ENCODE results near the gene IQCK.

The IQCK gene

DNA sequence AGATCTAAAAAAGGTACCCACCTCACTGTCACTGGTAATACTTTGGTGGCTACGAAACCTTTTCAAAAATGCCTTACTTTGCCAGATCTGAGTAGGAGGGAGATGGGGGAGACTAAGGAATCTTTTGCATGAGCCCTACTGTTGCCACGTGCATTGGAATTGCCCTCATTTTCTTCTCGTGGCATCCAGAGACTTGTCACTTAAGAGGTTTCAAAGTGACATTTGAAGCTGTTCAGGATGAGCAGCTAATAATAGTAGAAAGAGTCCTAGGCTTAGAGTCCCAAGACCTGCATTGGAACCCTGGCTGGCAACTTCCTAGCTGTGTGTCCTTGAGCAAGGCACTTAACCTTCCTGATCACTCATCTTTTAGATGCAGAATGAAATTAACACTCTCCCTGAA, 123.1 kb downstream of the IQCK start:
- no peak for DNase-seq

DNA sequence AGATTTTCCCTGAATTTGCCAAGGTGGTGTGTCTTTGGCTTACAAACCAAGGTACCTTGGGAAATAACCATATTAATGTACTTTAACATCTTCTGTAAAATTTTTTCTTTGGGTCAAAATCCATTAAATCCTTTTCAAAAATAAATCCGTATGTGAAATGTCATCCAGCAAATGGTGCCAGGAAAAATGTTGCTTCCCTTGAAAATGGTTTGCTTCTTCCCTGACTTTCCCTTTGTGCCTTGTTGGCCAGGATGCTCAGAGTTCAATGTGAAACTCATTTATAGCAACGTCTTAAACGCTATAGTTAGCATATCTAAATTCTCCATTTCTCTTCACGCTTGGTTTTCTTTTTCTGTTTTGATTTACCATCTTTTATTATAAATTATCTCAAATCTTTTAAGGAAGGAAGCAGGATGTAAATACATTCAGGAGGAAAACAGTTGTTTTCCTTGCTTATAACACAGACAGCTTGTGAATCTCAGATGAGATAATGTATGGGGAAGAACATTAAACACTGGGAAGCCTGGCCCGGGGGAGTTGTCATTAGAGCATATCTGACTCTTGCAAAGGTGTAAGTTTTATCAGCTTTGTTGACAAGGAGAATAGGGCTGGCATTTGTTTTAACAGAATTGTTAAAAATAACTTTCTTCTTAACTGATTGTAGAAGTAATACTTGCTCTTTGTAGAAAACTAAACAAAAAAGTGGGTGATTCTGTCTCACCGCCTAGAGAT, 124.5 kb downstream of the IQCK start:
- no peak for DNase-seq

- DNase-seq, result no peak
Observed at GRCh38 chr16:19843371-19843770, 125.3 kb downstream of the IQCK start.

DNA sequence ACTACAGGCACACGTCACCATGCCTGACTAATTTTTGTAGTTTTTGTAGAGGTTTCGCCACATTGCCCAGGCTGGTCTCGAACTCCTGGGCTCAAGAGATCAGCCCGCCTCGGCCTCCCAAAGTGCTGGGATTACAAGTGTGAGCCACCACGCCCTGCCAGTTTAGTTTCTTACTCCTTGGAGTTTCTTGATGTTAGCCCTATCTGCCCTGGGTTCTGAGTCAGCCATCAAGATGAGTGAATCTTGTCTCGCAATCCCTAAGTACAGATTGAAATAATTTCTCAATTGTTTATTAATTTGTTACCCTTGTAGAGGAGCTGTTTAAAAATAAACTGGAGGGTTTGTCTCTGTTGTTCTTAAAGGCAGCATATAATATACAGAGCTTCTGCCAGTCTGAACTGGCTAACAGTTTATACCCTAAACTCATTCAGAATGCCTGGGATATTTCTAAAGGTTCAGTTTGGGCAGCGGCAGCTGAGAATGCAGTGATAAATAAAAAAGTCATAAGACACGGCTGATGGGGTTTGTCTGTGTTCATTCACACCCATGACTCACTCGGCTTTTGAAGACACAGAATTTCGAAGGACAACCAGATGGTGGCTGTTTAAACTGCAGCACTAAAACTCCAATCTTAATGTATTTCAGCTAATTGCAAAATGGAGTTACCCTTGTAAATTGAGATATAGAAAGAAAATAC, 127.0 kb downstream of the IQCK start:
- no peak for DNase-seq

DNA sequence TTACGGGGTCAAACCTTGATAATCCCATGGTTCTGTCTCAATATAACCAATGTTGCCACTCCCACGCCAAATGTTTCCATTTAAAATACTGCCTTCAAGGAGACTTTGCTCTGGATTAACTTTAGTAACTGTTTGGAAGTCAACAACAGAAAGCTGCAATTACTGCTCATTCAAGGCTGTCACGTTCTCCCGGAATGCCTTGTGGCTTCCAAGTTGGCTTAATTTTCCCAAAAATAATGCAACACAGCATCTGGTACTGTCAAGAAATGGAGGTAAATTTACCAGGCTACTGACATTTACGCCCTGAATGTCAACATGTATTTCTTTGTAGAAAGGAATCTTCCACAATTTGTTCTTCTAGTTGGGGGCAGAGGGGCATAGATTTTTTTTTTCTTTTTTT, 128.4 kb downstream of the IQCK start:
- DNase-seq, result no peak

DNA sequence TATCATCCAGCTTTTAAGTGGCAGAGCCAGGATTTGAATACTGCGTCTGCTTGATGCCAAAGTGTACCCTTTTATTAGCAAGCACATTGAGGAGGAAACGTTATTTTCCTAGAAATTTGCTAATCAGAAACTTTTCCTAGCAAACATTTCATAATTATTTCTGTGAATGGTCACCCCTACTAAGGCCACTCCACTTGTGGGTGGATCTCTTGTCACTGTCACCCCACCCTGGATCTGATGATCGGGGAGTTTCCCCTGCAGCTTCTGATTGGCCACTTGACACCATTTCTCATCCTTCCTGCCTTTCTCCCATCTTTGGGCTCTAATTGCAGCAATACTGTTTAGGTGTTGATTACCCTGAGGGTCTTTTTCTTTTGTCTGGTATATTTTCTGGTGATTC, 130.7 kb downstream of the IQCK start:
- DNase-seq, result no peak

DNA sequence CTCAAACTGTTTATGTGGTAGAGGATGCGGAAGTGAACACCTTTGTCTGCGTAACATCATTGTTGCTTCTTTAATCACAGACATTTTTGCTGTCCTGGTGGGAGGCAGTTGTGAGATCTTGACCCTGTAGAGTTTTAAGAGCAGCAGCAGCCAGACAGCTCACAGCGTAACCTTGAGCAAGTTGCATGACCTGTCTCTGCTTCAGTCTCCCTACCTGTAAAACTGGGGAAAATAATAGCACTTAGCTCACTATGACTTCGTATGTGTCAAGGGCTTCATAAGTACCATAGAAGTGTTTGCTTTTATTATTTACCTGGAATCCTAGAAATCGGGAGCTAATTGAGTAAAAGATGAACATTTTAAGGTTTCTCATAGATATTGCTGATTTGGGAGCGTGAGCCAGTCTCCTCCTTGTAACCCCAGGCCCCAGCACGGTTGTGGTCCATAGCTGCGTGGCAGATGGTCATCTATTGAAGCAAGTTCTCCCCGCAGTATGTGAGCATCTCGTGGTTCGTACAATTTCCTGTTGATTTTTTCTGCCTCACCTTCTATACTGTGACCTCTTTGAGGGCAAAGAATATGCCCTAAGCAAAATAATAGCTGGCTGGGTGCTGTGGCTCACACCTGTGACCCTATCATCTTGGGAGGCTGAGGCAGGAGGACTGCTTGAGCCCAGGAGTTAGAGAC, 132.2 kb downstream of the IQCK start:
- DNase-seq, result no peak

DNA sequence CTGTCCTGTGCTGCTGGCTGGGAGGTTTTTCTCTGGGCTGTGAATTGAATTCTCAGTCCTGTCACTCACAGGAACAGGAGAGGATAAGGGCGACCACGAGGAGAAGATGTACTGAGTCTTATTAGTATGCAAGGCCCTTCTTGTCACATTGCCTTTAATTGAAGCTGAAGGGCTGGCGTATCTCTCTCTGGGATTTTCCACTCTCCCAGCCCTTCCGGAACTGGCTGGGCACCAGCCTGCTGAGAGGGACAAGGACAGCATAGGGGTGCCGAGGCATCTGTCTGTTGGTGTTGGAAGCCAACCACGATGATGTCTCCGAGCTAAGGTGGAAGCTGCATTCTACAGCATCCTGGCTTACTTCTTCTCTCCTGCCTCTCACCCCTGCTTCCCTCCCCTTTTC, 133.4 kb downstream of the IQCK start:
- DNase-seq, result no peak

- no peak for DNase-seq
Observed at GRCh38 chr16:19853132-19853741, 135.2 kb downstream of the IQCK start.

- no peak for DNase-seq
Observed at GRCh38 chr16:19853742-19854542, 135.9 kb downstream of the IQCK start.

DNA sequence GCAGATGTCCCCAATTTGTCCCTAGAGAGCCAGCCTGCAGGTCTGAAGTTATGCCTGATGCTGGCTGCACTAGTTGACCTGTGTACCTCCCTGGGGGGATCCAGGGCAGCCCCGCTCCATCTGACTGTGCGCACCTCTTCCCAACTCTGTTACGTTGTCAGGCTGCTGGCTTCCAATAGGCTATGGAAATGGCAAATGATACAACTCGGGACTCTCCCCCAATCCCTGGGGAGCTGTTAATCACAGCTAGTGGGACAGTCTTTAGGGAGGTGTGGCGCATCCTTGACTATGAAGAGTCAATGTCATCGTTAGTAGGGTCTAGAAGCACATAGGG, 136.4 kb downstream of the IQCK start:
- DNase-seq, result no peak

GRCh38 chr16:19856120-19856519, 138.0 kb downstream of the IQCK start:
- no peak for DNase-seq

DNA sequence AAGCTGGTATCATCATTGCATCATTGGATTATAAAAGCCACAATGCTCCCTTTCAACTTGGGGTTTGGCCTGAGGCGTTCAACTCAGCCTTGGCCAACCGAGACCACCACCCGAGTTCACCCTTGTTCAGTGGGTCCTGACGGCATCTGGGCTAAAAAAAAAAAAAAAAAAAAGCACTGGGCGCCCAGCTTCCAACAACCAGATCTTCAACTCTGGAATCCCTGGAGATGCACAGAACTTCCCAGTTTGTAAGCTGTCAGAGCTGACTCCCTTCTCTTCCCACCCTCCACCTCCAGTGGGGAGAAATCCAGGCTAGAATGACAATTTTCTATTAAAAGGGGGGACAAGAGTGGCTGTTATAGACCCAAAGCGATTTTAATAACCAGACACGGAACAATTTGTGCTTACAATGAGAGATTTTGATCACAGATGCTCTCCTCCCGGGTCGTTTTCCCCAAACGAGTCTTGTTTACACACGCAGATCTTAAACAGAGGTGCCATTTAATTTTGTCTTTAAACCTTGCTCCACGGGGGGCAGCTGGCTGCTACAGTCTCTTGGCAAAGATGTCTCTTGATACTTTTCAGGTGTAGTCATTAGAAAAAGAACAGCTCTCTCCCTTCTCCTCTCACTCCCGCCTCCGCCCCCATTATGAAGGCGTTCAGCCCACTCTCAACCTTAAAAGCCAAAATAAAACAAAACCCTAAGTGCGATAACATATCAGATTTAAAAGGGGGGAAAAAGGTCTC, 139.7 kb downstream of the IQCK start:
- no peak for DNase-seq

DNA sequence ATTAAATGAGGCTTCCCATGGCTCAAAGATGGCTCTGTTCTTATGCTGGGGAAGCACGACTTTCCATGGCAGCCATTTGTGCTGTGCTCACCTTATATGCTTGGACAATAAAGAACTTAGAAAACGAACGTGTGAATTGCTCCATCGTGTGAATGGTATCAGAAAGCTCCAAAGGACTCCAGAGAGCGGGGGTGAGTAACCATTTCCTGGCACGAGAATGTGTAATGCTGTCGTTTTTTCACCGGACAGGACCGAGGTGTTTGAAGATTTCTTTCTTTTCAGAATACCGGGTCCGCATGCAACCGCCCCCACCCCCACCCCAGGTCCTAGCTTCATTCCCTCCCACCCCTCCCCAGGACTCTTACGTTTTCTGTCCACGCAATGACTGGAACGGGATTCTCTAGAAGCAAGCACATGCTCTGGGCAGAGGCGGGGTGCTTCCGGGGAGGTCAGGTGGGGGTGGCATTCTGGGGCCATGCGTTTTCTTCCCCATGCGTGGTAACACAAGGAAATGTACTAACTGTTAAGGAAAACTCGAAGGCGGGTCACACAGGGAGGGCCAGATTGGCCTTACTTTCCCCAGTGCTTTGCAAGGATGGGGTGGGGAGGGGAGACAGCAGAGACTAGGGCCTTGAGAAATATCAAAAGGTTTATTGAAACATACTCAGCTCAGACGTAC, 140.4 kb downstream of the IQCK start:
- no peak for DNase-seq

DNA sequence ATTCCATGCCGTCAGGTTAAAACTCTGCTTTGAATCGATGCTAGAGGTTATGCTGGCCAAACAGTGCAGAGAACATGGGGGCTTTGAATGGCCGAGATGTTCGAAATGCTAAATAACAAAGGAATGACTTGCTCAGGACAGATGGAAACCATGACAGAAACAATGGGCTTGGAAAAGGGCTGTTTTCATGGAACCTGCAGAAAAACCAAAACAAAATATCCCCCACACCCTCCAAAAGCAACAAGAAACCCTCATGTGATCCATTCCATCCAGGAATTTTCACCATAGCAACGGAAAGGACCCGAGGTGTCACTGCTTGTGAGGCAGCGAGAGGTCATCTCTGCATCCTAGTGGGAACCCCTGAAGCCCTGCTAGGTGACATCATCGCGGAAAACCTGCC, 141.1 kb downstream of the IQCK start:
- no peak for DNase-seq

DNA sequence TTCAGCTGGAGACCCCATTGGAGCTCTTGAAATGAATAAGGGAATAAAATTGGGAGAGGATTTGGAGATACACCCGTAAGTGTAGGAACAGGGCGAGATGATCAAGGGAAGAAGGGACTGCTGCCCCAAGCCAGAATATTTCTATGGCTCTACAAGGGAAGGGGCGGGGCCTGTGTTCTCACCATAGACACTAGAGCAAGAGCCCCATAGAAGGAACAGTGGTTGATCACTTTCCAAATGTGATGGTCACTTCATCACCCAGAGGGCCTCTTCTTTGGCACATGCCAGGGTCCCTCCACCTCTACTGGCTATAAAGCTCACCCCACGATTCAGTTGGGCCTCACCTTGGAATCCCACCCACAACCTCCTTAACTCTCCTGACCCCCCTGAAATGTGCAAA, 141.5 kb downstream of the IQCK start:
- DNase-seq, result no peak

DNA sequence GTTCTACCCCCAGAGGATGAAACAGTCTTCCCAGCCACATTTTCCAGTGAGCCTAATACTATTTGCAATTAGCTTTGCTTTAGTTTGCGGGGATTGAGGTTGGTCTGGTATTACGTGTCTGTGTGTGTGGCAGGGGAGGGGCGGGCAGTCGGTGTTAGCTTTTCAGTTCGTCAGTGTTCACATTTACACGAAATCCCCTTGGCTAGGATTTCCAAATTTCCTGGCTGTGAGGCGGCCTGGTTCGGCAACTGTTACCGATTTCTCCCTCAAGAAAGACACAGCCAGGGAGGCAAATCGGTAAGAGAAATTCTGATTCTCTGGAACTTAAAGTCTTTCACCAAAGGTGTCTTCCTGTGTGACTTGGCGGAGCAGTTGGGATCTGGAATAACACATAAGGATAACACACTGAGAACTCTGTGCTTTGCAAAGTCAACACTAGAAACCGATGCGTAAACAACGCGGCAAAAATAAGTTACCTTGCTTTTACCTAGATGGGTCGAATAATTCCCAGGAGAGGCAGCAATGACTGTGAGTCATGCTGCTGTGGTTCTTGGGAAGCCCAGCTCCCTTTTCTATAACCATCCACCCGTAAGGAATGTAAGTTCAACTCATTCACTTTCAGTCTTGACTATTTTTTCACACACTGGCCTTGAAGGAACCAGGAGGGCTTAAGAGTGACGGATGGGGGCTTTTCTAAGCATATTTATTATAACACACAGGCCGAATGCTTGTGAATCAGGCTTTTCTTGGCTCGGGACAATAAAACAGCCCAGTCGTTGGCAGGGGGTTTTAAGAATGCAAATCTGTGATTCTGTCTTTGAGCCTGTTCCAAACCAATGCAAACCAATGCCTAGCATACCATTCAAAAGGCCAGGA, 142.3 kb downstream of the IQCK start:
- DNase-seq, result no peak

- no peak for DNase-seq
Observed at GRCh38 chr16:19861133-19861532, 143.1 kb downstream of the IQCK start.

DNA sequence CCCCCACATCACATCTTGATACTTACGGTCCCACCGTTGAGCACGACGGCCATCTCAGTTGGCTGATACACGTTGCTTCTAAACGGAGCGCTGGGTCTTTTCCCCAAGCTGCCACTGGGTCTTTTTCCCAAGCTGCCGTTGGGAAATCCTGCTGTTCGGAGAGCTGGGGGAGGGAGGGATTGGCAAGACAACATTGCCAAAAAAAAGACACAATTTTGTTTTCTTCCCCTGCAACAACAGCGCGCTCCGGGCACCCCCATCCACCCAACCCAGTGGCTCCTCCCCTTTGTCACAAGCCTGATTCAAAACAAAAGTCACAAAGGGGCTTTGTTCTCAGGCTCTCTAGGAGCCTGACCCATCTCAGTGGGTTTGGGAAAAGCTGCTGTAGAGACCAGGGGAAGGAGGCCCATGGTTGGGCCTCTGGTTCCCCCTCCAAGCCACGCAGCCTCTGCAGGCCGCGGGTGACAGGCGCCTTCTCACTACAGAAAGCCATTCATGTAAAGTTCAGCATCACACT, 143.8 kb downstream of the IQCK start:
- no peak for DNase-seq

DNA sequence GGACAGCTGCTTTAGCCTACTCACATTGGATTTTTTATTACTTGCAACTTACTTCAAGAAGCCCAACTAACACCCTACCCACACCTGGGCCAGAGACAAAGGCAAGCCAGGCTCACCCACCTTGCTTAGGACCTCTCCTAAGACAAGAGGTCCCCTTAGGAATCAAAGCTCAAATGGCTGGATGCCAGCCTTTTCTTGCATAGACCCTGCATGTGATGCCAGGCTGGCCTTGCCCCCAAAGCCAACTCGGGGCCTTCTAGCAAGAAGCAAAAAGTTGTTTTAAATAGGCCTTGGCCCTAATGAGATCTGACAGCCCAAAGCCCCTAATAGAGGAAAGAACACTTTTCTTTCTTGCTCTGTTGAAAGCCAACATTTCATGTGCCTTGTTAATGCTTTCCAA, 145.9 kb downstream of the IQCK start:
- DNase-seq, result no peak
